NK-92 (cell line): Measurements from ENCODE around the gene TRIM46.
"Not testable (repeated sequence)": the region's sequence is repeated elsewhere in the genome, so short reads cannot be mapped to it uniquely, and the experiment has no call there.

Source experiments
- DNase-seq: peaks from one replicate; lab custom pipeline; 2025; ENCODE audit not compliant: unreplicated experiment; lab: John Stamatoyannopoulos, UW

The TRIM46 gene

GRCh38 chr1:155202731-155203515, 29.3 kb downstream of the TRIM46 start:
- no peak for DNase-seq

- DNase-seq, result no peak
Observed at GRCh38 chr1:155205035-155205434, 31.4 kb downstream of the TRIM46 start.

GRCh38 chr1:155205969-155206593, 32.4 kb downstream of the TRIM46 start:
- DNase-seq, result no peak

GRCh38 chr1:155206891-155207805, 33.5 kb downstream of the TRIM46 start:
- DNase-seq, result peak; percentile 8

- DNase-seq, result no peak
Observed at GRCh38 chr1:155207806-155208540, 34.3 kb downstream of the TRIM46 start, which contains the start of gene THBS3. Gene THBS3, minus strand, starts transcription at chr1:155207897. Its CDS starts 21 bp downstream, at chr1:155207876.

- DNase-seq, result peak; percentile 53
Observed at GRCh38 chr1:155208541-155209311, 35.1 kb downstream of the TRIM46 start, which contains the start of gene MTX1. Gene MTX1, plus strand, starts transcription at chr1:155208695. Its CDS starts 110 bp downstream, at chr1:155208805.

- DNase-seq, result no peak
Observed at GRCh38 chr1:155209312-155209721, 35.7 kb downstream of the TRIM46 start.

- DNase-seq, result no peak
Observed at GRCh38 chr1:155210314-155211104, 36.9 kb downstream of the TRIM46 start.

- DNase-seq, result not testable (repeated sequence)
Observed at GRCh38 chr1:155211381-155212050, 37.9 kb downstream of the TRIM46 start.

GRCh38 chr1:155212051-155212440, 38.4 kb downstream of the TRIM46 start:
- not testable (repeated sequence) for DNase-seq

GRCh38 chr1:155214702-155215101, 41.1 kb downstream of the TRIM46 start:
- not testable (repeated sequence) for DNase-seq

- DNase-seq, result no peak
Observed at GRCh38 chr1:155218854-155219591, 45.4 kb downstream of the TRIM46 start.

GRCh38 chr1:155219592-155220031, 46.0 kb downstream of the TRIM46 start:
- DNase-seq, result no peak

- DNase-seq, result not testable (repeated sequence)
Observed at GRCh38 chr1:155220211-155220965, 46.7 kb downstream of the TRIM46 start.

GRCh38 chr1:155223047-155223446, 49.4 kb downstream of the TRIM46 start:
- no peak for DNase-seq

GRCh38 chr1:155225404-155225759, 51.7 kb downstream of the TRIM46 start:
- not testable (repeated sequence) for DNase-seq
